Keratinocyte (primary cell): ENCODE measurements around the gene MUTYH.

Source experiments
- CTCF ChIP-seq, 3 experiments: IDR thresholded peaks in 1 of 3; conservative IDR thresholded peaks in 1 of 3; optimal IDR thresholded peaks in 1 of 3; 2 replicates in 2 of 3; 3 replicates in 1 of 3; pipeline versions ENCODE3 to v1.5.1; 2011; ENCODE audit warnings: low read length in 3 of 3, mild to moderate bottlenecking in 3 of 3, moderate library complexity in 2 of 3, control low read depth in 1 of 3, inconsistent platforms in 1 of 3; ENCODE audit not compliant: insufficient read depth in 2 of 3; ENCODE audit errors: extremely low read depth in 1 of 3
- EZH2 ChIP-seq: IDR thresholded peaks from one replicate; pipeline ENCODE4 v1.6.1; 2012; ENCODE audit warnings: inconsistent platforms, mild to moderate bottlenecking, low read length, moderate library complexity

- no peak for TF ChIP-seq EZH2
- no peak for TF ChIP-seq CTCF (optimal IDR thresholded peaks at IDR 0.05 in 1 of 3, IDR thresholded peaks at IDR 0.05 in 1 of 3, conservative IDR thresholded peaks at IDR 0.05 in 1 of 3; ENCODE audit: extremely low read depth in 1 of 3, insufficient read depth in 2 of 3, low read length in 3 of 3)
Observed at GRCh38 chr1:45335855-45336324, 4.3 kb downstream of the MUTYH start.
